ENCODE results near the gene USP35.

- no peak for TF ChIP-seq CTCF (IDR thresholded peaks at IDR 0.05)
- no peak for TF ChIP-seq POLR2A (IDR thresholded peaks at IDR 0.05)
Observed at GRCh38 chr11:78179459-78180071, 9.2 kb upstream of the USP35 start.
